A673 (cell line): ENCODE measurements around the gene ZNF630. TPM values are rescaled to one million over a fixed set of nuclear protein-coding genes. Genes with fewer than 3 reads are reported as not detected.
"Not testable (repeated sequence)": the region's sequence is repeated elsewhere in the genome, so short reads cannot be mapped to it uniquely, and the experiment has no call there.

Source experiments
- BruUV-seq: library from RNA; stranded (reverse); fragments of 400-500 nt; replicated peaks from 2 replicates; lab custom pipeline; 2021; lab: Mats Ljungman, UMichigan
- CTCF ChIA-PET: fragments of 300-600 bp; sonication (Branson Sonifier 250); formaldehyde crosslinking; loops from one replicate; lab custom pipeline; 2022; ENCODE audit warnings: antibody characterized with exemption; lab: Charles Lee
- POLR2A ChIA-PET: fragments of 300-600 bp; sonication (Branson Sonifier 250); formaldehyde crosslinking; loops from one replicate; lab custom pipeline; 2022; ENCODE audit warnings: antibody characterized with exemption; ENCODE audit not compliant: low non-redundant PET; lab: Charles Lee
- DNase-seq: peaks from one replicate; pipeline ENCODE4 v3.0.0-alpha.2; 2015; ENCODE audit warnings: low spot score
- H3K27ac ChIP-seq: fragments of 200-600 bp; sonication (generic); 2 replicates; pipeline ENCODE4 v1.5.1; 2016; ENCODE audit warnings: mixed run types, low read depth, mild to moderate bottlenecking, mixed read lengths, antibody characterized with exemption, low read length; ENCODE audit not compliant: poor library complexity, severe bottlenecking
- H3K27me3 ChIP-seq: fragments of 200-600 bp; sonication (generic); replicated peaks from 2 replicates; pipeline ENCODE4 v1.6.1; 2017; ENCODE audit warnings: mixed run types, low read depth, mild to moderate bottlenecking, mixed read lengths, antibody characterized with exemption, low read length; ENCODE audit not compliant: insufficient read depth, poor library complexity
- H3K36me3 ChIP-seq: fragments of 200-600 bp; sonication (generic); 2 replicates; pipeline ENCODE4 v1.6.1; 2016; ENCODE audit warnings: mixed run types, mild to moderate bottlenecking, mixed read lengths, antibody characterized with exemption, low read length; ENCODE audit not compliant: insufficient read depth, poor library complexity, severe bottlenecking
- H3K4me1 ChIP-seq: fragments of 200-600 bp; sonication (generic); 2 replicates; pipeline ENCODE4 v1.6.1; 2017; ENCODE audit warnings: mixed run types, mild to moderate bottlenecking, mixed read lengths, antibody characterized with exemption, low read length; ENCODE audit not compliant: insufficient read depth, poor library complexity, severe bottlenecking
- H3K4me3 ChIP-seq: fragments of 200-600 bp; sonication (generic); 2 replicates; pipeline ENCODE4 v1.5.1; 2016; ENCODE audit warnings: low read depth, mixed run types, mild to moderate bottlenecking, mixed read lengths, low read length; ENCODE audit not compliant: poor library complexity, severe bottlenecking
- H3K9me3 ChIP-seq: fragments of 200-600 bp; sonication (generic); 2 replicates; pipeline ENCODE4 v1.6.1; 2016; ENCODE audit warnings: mixed run types, low read depth, mild to moderate bottlenecking, mixed read lengths, antibody characterized with exemption, low read length; ENCODE audit not compliant: poor library complexity, severe bottlenecking
- EZH2 ChIP-seq: fragments of 200-600 bp; sonication (generic); IDR thresholded peaks from 2 replicates; pipeline ENCODE4 v1.6.1; 2017; ENCODE audit warnings: borderline replicate concordance, low read depth, mild to moderate bottlenecking, mixed read lengths, antibody characterized with exemption, low read length; ENCODE audit not compliant: poor library complexity, severe bottlenecking
- intact Hi-C: fragments of 100-400 bp; cut with micrococcal nuclease; formaldehyde crosslinking; loops from one replicate; pipeline ENCODE4 v1.10.0; 2022; ENCODE audit not compliant: unreplicated experiment
- total RNA-seq: library from RNA; stranded (reverse); gene quantifications from 2 replicates; pipeline ENCODE4 v1.2.3, GENCODE V29; 2021
- TF ChIP-seq, protein P1 (sequence below): fragments of 300-800, 200-600 bp; sonication (generic); conservative IDR thresholded peaks from 2 replicates; pipeline ENCODE4 v1.5.1; 2017; ENCODE audit warnings: low read depth, mild to moderate bottlenecking, antibody characterized with exemption, low read length, moderate library complexity, mixed read lengths

Gene ZNF630
- total RNA-seq, 1 experiment from 2014 or later = 1.6 TPM

GRCh38 chrX:48030237-48030636, 41.2 kb downstream of the ZNF630 start:
- no peak for TF ChIP-seq EZH2
- TF ChIP-seq, protein P1, sequence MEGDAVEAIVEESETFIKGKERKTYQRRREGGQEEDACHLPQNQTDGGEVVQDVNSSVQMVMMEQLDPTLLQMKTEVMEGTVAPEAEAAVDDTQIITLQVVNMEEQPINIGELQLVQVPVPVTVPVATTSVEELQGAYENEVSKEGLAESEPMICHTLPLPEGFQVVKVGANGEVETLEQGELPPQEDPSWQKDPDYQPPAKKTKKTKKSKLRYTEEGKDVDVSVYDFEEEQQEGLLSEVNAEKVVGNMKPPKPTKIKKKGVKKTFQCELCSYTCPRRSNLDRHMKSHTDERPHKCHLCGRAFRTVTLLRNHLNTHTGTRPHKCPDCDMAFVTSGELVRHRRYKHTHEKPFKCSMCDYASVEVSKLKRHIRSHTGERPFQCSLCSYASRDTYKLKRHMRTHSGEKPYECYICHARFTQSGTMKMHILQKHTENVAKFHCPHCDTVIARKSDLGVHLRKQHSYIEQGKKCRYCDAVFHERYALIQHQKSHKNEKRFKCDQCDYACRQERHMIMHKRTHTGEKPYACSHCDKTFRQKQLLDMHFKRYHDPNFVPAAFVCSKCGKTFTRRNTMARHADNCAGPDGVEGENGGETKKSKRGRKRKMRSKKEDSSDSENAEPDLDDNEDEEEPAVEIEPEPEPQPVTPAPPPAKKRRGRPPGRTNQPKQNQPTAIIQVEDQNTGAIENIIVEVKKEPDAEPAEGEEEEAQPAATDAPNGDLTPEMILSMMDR = no peak
- no TSS peak for BruUV-seq
- H3K27me3 ChIP-seq = no peaks in the 10 kb centered on the region
- no peak overlapping the region for H3K4me3 ChIP-seq
- no peak overlapping the region for H3K27ac ChIP-seq
- POLR2A ChIA-PET = no interaction called here
- no peaks in the 10 kb centered on the region for H3K4me1 ChIP-seq
- no peaks in the 10 kb centered on the region for H3K36me3 ChIP-seq
- no peak for DNase-seq
- CTCF ChIA-PET = interaction anchor here (0.6 kb wide), 1 partner anchor 28 kb away, joined by 3 read pairs; no protein-coding TSS in a partner anchor
- H3K9me3 ChIP-seq = no peaks in the 10 kb centered on the region
- intact Hi-C loops = no loop called here

- H3K36me3 ChIP-seq = no peaks in the 10 kb centered on the region
- H3K27ac ChIP-seq = no peak overlapping the region
- H3K4me1 ChIP-seq = no peaks in the 10 kb centered on the region
- ChIA-PET CTCF (no interaction called here), POLR2A (no interaction called here)
- H3K4me3 ChIP-seq = no peak overlapping the region
- DNase-seq = no peak
- BruUV-seq = no TSS peak
- no peak for TF ChIP-seq EZH2
- TF ChIP-seq, protein P1 = no peak
- intact Hi-C loops = loop anchor here (5.0 to 10.0 kb wide), 3 partner anchors 273 to 836 kb away; partner anchors contain the start of genes ARAF and UBA1
- H3K9me3 ChIP-seq = no peaks in the 10 kb centered on the region
- H3K27me3 ChIP-seq = no peaks in the 10 kb centered on the region
Measured at GRCh38 chrX:48028091-48028490, 43.3 kb downstream of the ZNF630 start.

DNA sequence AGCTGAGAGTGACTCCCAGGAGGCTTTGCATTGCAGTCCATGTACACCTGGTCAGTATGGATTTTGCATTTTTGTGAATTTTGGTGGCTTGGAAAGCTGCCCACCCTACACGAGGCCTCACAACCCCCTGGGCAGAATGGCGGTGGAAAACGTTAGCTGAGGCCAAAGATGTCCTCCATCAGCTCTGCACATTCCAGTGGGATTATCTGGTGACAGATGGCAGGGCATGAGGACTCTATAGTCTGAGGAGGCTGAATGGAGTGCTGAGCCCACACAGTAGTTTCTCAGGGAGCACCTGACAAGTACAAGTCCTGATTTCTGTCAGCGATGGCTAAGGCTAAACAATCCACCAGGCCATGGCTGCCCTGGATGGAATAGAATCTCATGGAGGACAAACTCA, 43.9 kb downstream of the ZNF630 start:
- DNase-seq, H3K27ac ChIP-seq, BruUV-seq, H3K4me1 ChIP-seq, CTCF ChIA-PET, H3K9me3 ChIP-seq, H3K36me3 ChIP-seq, H3K27me3 ChIP-seq, POLR2A ChIA-PET, H3K4me3 ChIP-seq: not testable (repeated sequence)
- intact Hi-C loops = loop anchor here (2.0 to 10.0 kb wide), 4 partner anchors 273 to 835 kb away; partner anchors contain the start of genes ARAF and UBA1

- no peaks in the 10 kb centered on the region for H3K27me3 ChIP-seq
- POLR2A ChIA-PET = no interaction called here
- H3K4me3 ChIP-seq = no peak overlapping the region
- H3K9me3 ChIP-seq = no peaks in the 10 kb centered on the region
- DNase-seq = peak; percentile 70
- CTCF ChIA-PET = no interaction called here
- H3K27ac ChIP-seq = no peak overlapping the region
- intact Hi-C loops = loop anchor here (5.0 to 10.0 kb wide), 3 partner anchors 271 to 833 kb away; partner anchors contain the start of genes ARAF and UBA1
- no TSS peak for BruUV-seq
- no peaks in the 10 kb centered on the region for H3K4me1 ChIP-seq
- no peaks in the 10 kb centered on the region for H3K36me3 ChIP-seq
- TF ChIP-seq, protein P1 = peak; percentile 73
- no peak for TF ChIP-seq EZH2
Measured at GRCh38 chrX:48025561-48025960, 45.9 kb downstream of the ZNF630 start.
